GM18861 (cell line): ENCODE results near the gene IFNLR1.

ENCODE experiments used
- ATAC-seq: cut with Tn5 transposase; IDR thresholded peaks from one replicate; pipeline ENCODE4 v1.9.1; 2021; ENCODE audit not compliant: unreplicated experiment

IFNLR1 gene

GRCh38 chr1:24150234-24151174 lies 36.6 kb downstream of the IFNLR1 start:
- no peak for ATAC-seq

DNA sequence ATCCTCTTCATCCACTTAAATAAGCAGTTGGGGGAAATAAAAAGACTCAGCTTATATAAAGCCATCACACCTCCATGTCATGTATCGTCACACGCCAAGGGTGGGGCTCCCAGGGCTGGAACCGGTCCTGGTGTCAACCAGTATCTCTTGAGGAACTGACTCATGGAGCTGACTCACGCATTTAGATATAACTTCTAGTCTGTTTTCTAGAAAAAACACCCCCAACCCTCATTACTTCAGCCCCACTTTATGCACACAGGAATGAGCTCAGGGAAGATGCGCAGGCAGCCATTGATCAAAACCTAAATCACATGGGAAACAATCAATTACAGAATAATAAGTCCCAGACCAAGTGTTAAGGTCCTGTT lies 37.2 kb downstream of the IFNLR1 start:
- ATAC-seq: no peak

GRCh38 chr1:24147816-24148215 lies 39.3 kb downstream of the IFNLR1 start:
- no peak for ATAC-seq

- ATAC-seq: no peak
These were observed 39.9 kb downstream of the IFNLR1 start for GRCh38 chr1:24147194-24147593.

DNA sequence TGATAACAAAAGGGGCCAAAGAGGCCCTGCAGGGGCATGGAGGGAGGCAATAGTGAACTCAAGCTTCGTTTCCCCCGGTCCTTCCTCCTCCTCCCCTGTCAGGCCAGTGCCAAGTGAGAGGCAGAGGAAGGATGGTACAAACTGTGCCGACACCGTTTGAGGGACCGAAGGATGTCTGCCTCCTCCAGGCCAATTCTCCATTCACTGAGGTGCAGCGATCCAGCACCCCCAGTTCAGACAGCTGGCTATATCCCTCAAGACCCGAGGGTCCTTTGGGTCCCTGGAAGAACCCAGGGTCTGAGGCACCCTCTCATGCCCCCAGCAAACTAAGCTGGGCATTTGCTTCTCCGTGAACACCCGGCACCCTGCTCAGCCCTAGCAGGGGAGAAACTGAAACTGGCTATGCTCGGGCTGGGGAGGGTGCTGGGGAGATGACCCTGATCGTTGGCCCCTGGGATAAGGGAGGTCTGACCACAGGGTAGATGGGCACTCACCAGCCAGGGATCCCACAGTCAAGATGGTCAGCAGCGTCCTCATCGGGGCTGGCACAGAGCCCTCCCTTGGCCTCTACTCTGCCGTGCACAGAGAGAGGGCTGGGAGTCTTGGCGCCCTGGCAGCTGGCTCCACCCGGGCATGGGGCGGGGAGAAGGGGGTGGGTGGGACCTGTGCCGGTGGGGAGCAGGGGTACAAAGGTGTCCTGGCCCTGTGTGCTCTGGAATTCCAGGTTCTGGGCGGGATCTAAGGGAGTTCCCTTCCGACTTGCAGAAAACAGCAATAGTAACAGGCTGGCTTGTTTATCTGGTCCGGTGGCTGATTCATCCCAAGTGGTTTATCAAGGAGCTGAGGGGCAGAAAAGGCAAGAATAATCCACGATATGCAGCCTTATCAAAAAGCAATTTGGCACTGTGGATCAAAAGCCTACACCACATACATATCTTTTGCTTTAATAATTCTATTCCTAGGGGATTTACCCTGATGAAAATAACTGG lies 44.2 kb downstream of the IFNLR1 start, which contains the start of gene IL22RA1:
Gene IL22RA1, minus strand, starts transcription at position 595 of the 989 bp plus-strand sequence. Its CDS starts 58 bp downstream, at position 537.
- no peak for ATAC-seq

DNA sequence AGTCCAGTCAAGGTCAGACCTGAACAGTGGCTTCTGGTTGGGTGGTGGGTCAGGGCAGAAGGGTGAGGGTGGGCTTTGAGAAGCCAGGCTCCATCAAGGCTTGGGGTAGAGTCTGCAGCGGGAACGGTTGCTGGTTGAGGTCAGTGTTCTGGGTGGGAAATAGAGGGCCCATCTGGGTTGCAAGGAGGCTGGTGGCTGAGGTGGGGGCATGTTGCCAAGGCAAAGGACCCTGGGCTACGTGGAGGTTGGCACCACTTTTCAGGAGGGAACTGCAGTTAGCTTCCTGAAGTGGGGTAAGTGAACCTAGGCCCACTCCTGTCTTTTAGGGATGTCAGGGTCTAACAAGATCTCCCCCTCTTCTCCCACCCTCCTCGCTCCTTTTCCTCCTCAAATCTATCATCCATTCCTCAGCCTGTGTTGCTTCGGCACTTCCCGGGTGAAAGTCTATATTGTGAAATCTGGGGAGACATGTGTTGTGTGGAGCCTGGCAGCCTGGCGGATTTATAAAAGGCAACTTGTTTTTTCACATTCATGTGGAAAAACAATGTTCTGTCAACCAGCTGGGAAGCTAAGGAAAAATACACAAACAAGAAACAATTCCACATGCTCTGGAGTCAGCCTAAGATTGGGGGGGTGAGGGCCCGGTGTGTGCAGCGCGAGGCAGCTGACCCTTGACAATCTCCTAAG lies 45.6 kb downstream of the IFNLR1 start:
- no peak for ATAC-seq

- no peak for ATAC-seq
These were observed 46.3 kb downstream of the IFNLR1 start for GRCh38 chr1:24140741-24141181.

- no peak for ATAC-seq
These were observed 47.2 kb downstream of the IFNLR1 start for GRCh38 chr1:24139841-24140425.

GRCh38 chr1:24139222-24139489 lies 47.9 kb downstream of the IFNLR1 start:
- ATAC-seq: no peak

GRCh38 chr1:24138476-24139221 lies 48.4 kb downstream of the IFNLR1 start:
- no peak for ATAC-seq

GRCh38 chr1:24136956-24137539 lies 50.0 kb downstream of the IFNLR1 start:
- ATAC-seq: no peak

- no peak for ATAC-seq
These were observed 52.7 kb downstream of the IFNLR1 start for GRCh38 chr1:24134376-24134775.

DNA sequence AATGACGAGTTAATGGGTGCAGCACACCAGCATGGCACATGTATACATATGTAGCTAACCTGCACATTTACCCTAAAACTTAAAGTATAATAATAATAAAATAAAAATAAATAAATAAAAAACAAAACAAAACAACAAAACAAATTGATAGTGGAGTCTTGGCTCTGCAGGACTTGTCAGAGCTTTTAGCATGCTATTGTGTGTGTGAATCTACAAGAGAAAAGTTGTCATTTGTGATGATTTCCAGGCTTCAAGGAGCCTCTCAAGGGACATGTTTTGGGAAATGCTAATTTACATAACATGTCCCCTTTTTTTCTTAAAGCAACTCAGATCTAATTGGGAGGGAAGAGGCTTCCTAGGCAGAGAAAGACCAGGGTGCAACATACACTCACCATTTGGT lies 53.3 kb downstream of the IFNLR1 start:
- ATAC-seq: no peak

DNA sequence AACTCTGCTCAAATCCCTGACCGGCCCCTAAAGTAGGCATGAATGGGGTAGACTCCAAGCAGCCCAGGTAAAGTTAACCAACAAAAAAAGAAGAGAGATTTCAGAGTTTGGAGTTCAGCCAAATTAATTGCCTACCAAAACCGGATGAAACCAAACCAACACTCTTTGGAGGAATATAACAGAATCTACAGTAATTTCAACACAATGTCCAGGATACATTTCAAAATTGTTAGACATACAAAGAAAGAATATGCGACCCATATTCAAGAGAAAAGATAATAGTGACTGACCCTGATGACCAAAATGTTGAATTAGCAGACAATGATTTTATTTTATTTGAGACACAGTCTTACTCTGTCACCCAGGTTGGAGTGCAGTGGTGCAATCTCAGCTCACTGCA lies 56.7 kb downstream of the IFNLR1 start:
- ATAC-seq: no peak

- no peak for ATAC-seq
These were observed 59.2 kb downstream of the IFNLR1 start for GRCh38 chr1:24127801-24128363.

DNA sequence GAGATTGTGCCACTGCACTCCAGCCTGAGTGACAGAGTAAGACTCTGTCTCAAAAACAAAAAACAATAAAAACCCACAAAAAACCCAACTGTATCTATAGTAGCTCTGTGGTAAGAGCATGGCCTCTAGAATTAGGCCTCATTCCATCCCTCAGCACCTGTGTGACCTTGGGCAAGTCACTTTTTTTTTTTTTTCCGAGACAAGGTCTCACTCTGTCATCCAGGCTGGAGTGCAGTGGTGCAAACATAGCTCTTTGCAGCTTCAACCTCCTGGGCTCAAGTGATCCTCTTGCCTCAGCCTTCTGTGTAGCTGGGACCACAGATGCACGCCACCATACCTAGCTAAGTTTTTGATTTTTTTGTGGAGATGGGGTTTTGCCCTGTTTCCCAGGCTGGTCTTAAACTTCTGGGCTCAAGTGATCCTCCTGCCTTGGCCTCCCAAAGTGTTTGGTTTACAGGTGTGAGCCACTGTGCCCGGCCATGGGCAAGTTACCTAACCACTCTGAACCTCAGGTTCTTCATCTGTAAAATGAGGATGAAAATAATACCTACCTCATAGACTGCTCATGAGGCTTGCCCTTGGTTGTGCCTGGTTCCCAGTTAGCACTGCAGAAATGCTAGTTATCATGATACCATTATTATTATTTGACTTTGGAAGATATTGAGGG lies 59.8 kb downstream of the IFNLR1 start:
- ATAC-seq: no peak

DNA sequence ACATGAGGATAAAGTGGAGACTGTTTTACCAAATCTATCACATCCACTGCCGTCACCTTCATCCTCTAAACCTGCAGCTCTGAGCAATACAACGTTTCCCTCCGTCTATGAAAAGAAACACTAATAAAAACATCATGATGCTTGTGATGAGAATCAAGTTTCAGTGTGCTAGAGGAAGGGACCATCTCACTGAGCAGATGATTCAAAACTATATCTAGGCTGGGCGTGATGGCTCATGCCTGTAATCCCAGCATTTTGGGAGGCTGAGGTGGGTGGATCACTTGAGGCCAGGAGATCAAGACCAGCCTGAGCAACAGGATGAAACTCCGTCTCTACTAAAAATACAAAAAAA lies 60.4 kb downstream of the IFNLR1 start:
- ATAC-seq: no peak

DNA sequence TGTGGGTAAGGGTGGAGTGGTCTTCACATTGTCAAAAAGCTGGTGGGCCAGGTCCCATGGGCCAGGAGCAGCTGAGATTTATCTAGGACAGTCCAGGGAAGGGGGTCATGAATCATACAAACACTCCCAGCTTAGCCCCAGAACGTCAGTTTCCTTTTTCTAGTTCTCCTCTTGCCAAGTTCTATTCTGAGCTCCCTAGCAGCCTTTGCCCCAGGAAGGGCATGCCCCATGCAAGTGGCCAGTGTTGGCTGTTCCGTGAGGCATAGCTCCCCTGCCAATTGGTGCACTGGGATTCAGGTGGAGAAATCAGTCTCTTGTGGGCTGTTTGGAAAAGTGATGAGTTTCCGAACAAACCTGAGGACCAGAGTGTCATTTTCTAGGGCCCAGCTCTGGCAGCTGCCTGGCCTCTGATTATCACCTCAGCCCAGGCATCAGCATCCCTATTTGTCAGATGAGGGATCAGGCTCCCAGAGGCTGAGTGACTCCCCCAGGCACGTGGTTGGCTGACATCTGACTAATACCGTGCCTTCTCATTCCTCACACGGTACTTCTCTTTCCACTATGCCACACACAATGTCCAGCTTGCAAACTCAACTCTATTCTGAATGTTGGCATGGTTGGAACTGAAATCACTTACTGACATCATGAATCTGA lies 60.9 kb downstream of the IFNLR1 start:
- no peak for ATAC-seq
